ENCODE results near the gene SGIP1. TPM values are rescaled to one million over a fixed set of nuclear protein-coding genes. Genes with fewer than 3 reads are reported as not detected.
"Not testable (repeated sequence)": the region's sequence is repeated elsewhere in the genome, so short reads cannot be mapped to it uniquely, and the experiment has no call there.

SGIP1 gene
- total and polyA plus RNA-seq, 2 experiments from 2014 or later = 2.4 to 6.1 TPM

DNA sequence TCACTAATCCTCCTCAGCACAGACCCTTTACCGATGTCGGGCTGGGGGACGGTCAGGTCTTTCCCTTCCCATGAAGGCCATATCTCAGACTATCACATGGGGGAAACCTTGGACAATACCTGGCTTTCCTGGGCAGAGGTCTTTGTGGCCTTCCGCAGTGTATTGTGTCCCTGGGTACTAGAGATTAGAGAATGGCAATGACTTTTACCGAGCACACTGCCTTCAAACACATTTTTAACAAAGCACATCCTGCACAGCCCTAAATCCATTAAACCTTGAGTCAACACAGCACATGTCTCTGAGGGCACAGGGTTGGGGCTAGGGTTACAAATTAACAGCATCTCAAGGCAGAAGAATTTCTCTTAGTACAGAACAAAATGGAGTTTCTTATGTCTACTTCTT lies 58.2 kb downstream of the SGIP1 start:
- H3K36me3 Mint-ChIP-seq (ENCODE audit: low read depth); H3K27ac Mint-ChIP-seq; H3K27me3 ChIP-seq (ENCODE audit: insufficient read depth); H3K9me2 ChIP-seq (ENCODE audit: insufficient read depth); H3K4me3 Mint-ChIP-seq; H3K36me3 ChIP-seq (ENCODE audit: insufficient read depth); ATAC-seq; H2AFZ ChIP-seq; H3K79me2 ChIP-seq (replicated peaks; ENCODE audit: insufficient read depth); H3K27ac ChIP-seq (ENCODE audit: low read depth); H3K4me1 ChIP-seq (ENCODE audit: insufficient read depth); H3K4me3 ChIP-seq; H3F3A ChIP-seq (replicated peaks; ENCODE audit: low read depth); H3K27me3 Mint-ChIP-seq (ENCODE audit: insufficient read depth, low read depth, poor library complexity); DNase-seq (ENCODE audit: low spot score); H4K20me1 ChIP-seq (replicated peaks; ENCODE audit: insufficient read depth); H3K4me1 Mint-ChIP-seq; H3K4me2 ChIP-seq: not testable (repeated sequence)
- H3K9me3 Mint-ChIP-seq = peaks cover 15% of the 10 kb centered on the region; the same call in 2 of the 3 replicates

DNA sequence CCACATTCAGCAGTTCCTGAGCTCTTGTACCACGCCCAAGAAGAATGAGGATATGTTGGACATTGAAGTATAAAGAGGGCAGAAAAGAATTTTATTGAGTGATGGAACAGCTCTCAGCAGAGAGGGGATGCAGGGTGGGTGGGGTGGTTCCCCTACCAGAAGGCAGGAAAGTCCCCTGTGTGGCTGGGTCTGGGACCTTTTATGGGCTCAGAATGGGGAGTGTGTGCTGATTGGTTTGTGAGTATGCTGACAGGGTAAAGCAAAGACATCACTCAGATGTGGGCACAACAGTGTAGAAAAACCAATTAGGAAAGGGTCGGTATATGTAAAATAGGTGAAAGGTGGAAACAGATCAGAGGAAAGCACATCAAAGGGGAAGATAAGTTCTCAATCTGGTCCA lies 62.2 kb downstream of the SGIP1 start:
- DNase-seq (ENCODE audit: low spot score) = no peak

More for the DNA sequence above, 62.2 kb downstream of the SGIP1 start:
- Histone ChIP-seq H3F3A (replicated peaks; ENCODE audit: low read depth) (no peaks in the 10 kb centered on the region), H3K27ac (ENCODE audit: low read depth) (no peak overlapping the region), H3K36me3 (ENCODE audit: insufficient read depth) (peaks cover 3% of the 10 kb centered on the region; the same call in 1 of the 2 replicates), H3K27me3 (ENCODE audit: insufficient read depth) (no peaks in the 10 kb centered on the region), H3K4me3 (no peak overlapping the region), H3K9me2 (ENCODE audit: insufficient read depth) (0 out of 2 replicates have a peak, but pooled peaks cover 4% of the 10 kb centered on the region), H3K4me2 (no peak overlapping the region), H4K20me1 (replicated peaks; ENCODE audit: insufficient read depth) (no peaks in the 10 kb centered on the region), H2AFZ (no peak overlapping the region), H3K4me1 (ENCODE audit: insufficient read depth) (no peaks in the 10 kb centered on the region), H3K79me2 (replicated peaks; ENCODE audit: insufficient read depth) (no peaks in the 10 kb centered on the region)
- Mint-ChIP-seq H3K9me3 (peaks cover 16% of the 10 kb centered on the region; the same call in 2 of the 3 replicates), H3K27me3 (ENCODE audit: insufficient read depth, low read depth, poor library complexity) (peaks cover 1% of the 10 kb centered on the region), H3K27ac (no peak overlapping the region), H3K4me3 (no peak overlapping the region), H3K4me1 (no peaks in the 10 kb centered on the region), H3K36me3 (ENCODE audit: low read depth) (peaks cover 6% of the 10 kb centered on the region; the same call in 1 of the 3 replicates)
- TF ChIP-seq STAT1 (IDR thresholded peaks at IDR 0.05; ENCODE audit: unreplicated experiment) = no peak
- TF ChIP-seq, protein P1, sequence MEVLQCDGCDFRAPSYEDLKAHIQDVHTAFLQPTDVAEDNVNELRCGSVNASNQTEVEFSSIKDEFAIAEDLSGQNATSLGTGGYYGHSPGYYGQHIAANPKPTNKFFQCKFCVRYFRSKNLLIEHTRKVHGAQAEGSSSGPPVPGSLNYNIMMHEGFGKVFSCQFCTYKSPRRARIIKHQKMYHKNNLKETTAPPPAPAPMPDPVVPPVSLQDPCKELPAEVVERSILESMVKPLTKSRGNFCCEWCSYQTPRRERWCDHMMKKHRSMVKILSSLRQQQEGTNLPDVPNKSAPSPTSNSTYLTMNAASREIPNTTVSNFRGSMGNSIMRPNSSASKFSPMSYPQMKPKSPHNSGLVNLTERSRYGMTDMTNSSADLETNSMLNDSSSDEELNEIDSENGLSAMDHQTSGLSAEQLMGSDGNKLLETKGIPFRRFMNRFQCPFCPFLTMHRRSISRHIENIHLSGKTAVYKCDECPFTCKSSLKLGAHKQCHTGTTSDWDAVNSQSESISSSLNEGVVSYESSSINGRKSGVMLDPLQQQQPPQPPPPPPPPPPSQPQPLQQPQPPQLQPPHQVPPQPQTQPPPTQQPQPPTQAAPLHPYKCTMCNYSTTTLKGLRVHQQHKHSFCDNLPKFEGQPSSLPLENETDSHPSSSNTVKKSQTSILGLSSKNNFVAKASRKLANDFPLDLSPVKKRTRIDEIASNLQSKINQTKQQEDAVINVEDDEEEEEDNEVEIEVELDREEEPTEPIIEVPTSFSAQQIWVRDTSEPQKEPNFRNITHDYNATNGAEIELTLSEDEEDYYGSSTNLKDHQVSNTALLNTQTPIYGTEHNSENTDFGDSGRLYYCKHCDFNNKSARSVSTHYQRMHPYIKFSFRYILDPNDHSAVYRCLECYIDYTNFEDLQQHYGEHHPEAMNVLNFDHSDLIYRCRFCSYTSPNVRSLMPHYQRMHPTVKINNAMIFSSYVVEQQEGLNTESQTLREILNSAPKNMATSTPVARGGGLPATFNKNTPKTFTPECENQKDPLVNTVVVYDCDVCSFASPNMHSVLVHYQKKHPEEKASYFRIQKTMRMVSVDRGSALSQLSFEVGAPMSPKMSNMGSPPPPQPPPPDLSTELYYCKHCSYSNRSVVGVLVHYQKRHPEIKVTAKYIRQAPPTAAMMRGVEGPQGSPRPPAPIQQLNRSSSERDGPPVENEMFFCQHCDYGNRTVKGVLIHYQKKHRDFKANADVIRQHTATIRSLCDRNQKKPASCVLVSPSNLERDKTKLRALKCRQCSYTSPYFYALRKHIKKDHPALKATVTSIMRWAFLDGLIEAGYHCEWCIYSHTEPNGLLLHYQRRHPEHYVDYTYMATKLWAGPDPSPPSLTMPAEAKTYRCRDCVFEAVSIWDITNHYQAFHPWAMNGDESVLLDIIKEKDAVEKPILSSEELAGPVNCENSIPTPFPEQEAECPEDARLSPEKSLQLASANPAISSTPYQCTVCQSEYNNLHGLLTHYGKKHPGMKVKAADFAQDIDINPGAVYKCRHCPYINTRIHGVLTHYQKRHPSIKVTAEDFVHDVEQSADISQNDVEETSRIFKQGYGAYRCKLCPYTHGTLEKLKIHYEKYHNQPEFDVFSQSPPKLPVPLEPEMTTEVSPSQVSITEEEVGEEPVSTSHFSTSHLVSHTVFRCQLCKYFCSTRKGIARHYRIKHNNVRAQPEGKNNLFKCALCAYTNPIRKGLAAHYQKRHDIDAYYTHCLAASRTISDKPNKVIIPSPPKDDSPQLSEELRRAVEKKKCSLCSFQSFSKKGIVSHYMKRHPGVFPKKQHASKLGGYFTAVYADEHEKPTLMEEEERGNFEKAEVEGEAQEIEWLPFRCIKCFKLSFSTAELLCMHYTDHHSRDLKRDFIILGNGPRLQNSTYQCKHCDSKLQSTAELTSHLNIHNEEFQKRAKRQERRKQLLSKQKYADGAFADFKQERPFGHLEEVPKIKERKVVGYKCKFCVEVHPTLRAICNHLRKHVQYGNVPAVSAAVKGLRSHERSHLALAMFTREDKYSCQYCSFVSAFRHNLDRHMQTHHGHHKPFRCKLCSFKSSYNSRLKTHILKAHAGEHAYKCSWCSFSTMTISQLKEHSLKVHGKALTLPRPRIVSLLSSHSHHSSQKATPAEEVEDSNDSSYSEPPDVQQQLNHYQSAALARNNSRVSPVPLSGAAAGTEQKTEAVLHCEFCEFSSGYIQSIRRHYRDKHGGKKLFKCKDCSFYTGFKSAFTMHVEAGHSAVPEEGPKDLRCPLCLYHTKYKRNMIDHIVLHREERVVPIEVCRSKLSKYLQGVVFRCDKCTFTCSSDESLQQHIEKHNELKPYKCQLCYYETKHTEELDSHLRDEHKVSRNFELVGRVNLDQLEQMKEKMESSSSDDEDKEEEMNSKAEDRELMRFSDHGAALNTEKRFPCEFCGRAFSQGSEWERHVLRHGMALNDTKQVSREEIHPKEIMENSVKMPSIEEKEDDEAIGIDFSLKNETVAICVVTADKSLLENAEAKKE (CRISPR knock-in tag; IDR thresholded peaks at IDR 0.05) = no peak
- TF ChIP-seq NANOG (IDR thresholded peaks at IDR 0.05; ENCODE audit: borderline replicate concordance) = no peak
- TF ChIP-seq, protein P2, sequence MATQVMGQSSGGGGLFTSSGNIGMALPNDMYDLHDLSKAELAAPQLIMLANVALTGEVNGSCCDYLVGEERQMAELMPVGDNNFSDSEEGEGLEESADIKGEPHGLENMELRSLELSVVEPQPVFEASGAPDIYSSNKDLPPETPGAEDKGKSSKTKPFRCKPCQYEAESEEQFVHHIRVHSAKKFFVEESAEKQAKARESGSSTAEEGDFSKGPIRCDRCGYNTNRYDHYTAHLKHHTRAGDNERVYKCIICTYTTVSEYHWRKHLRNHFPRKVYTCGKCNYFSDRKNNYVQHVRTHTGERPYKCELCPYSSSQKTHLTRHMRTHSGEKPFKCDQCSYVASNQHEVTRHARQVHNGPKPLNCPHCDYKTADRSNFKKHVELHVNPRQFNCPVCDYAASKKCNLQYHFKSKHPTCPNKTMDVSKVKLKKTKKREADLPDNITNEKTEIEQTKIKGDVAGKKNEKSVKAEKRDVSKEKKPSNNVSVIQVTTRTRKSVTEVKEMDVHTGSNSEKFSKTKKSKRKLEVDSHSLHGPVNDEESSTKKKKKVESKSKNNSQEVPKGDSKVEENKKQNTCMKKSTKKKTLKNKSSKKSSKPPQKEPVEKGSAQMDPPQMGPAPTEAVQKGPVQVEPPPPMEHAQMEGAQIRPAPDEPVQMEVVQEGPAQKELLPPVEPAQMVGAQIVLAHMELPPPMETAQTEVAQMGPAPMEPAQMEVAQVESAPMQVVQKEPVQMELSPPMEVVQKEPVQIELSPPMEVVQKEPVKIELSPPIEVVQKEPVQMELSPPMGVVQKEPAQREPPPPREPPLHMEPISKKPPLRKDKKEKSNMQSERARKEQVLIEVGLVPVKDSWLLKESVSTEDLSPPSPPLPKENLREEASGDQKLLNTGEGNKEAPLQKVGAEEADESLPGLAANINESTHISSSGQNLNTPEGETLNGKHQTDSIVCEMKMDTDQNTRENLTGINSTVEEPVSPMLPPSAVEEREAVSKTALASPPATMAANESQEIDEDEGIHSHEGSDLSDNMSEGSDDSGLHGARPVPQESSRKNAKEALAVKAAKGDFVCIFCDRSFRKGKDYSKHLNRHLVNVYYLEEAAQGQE (IDR thresholded peaks at IDR 0.05; ENCODE audit: unreplicated experiment) = no peak
- TF ChIP-seq POLR2AphosphoS5 (IDR thresholded peaks at IDR 0.05; ENCODE audit: low read depth) = no peak
- no peak for TF ChIP-seq CREB1 (CRISPR knock-in tag; IDR thresholded peaks at IDR 0.05; ENCODE audit: low read depth)
- TF ChIP-seq ZNF331 (CRISPR knock-in tag; IDR thresholded peaks at IDR 0.05; ENCODE audit: low read depth) = no peak
- TF ChIP-seq, protein P3, sequence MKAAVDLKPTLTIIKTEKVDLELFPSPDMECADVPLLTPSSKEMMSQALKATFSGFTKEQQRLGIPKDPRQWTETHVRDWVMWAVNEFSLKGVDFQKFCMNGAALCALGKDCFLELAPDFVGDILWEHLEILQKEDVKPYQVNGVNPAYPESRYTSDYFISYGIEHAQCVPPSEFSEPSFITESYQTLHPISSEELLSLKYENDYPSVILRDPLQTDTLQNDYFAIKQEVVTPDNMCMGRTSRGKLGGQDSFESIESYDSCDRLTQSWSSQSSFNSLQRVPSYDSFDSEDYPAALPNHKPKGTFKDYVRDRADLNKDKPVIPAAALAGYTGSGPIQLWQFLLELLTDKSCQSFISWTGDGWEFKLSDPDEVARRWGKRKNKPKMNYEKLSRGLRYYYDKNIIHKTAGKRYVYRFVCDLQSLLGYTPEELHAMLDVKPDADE (IDR thresholded peaks at IDR 0.05) = no peak
- ATAC-seq = no peak

Data from GM23338 (cell line).